ENCODE results near the gene ARHGAP15.

Gene ARHGAP15

DNA sequence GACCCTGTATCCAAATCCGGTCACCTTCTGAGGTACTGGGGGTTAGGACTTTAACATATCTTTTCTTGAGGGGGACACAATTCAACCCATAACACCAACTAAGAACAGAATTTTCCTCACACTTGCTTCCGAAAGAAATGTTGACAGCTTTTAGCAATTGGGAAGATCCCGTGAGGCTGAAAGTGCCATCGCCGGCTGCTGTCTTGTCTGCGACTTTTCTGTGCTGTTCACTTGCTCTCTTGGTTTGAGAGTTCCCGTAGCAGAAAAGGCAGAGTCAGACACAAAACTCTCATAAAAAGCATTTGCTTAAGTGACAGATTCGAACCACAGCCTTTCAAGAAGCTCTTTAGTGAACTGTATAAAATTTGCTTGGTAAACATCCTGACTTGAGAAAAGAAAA is 253.4 kb downstream of the ARHGAP15 start:
- TF ChIP-seq SPI1 (IDR thresholded peaks at IDR 0.05; ENCODE audit: borderline replicate concordance, low read depth) = no peak
- TF ChIP-seq GABPA (IDR thresholded peaks at IDR 0.05; ENCODE audit: low read depth) = no peak
- TF ChIP-seq, protein P1, sequence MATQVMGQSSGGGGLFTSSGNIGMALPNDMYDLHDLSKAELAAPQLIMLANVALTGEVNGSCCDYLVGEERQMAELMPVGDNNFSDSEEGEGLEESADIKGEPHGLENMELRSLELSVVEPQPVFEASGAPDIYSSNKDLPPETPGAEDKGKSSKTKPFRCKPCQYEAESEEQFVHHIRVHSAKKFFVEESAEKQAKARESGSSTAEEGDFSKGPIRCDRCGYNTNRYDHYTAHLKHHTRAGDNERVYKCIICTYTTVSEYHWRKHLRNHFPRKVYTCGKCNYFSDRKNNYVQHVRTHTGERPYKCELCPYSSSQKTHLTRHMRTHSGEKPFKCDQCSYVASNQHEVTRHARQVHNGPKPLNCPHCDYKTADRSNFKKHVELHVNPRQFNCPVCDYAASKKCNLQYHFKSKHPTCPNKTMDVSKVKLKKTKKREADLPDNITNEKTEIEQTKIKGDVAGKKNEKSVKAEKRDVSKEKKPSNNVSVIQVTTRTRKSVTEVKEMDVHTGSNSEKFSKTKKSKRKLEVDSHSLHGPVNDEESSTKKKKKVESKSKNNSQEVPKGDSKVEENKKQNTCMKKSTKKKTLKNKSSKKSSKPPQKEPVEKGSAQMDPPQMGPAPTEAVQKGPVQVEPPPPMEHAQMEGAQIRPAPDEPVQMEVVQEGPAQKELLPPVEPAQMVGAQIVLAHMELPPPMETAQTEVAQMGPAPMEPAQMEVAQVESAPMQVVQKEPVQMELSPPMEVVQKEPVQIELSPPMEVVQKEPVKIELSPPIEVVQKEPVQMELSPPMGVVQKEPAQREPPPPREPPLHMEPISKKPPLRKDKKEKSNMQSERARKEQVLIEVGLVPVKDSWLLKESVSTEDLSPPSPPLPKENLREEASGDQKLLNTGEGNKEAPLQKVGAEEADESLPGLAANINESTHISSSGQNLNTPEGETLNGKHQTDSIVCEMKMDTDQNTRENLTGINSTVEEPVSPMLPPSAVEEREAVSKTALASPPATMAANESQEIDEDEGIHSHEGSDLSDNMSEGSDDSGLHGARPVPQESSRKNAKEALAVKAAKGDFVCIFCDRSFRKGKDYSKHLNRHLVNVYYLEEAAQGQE (IDR thresholded peaks at IDR 0.05; ENCODE audit: insufficient replicate concordance, low read depth) = no peak
- TF ChIP-seq, protein P2, sequence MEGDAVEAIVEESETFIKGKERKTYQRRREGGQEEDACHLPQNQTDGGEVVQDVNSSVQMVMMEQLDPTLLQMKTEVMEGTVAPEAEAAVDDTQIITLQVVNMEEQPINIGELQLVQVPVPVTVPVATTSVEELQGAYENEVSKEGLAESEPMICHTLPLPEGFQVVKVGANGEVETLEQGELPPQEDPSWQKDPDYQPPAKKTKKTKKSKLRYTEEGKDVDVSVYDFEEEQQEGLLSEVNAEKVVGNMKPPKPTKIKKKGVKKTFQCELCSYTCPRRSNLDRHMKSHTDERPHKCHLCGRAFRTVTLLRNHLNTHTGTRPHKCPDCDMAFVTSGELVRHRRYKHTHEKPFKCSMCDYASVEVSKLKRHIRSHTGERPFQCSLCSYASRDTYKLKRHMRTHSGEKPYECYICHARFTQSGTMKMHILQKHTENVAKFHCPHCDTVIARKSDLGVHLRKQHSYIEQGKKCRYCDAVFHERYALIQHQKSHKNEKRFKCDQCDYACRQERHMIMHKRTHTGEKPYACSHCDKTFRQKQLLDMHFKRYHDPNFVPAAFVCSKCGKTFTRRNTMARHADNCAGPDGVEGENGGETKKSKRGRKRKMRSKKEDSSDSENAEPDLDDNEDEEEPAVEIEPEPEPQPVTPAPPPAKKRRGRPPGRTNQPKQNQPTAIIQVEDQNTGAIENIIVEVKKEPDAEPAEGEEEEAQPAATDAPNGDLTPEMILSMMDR (IDR thresholded peaks at IDR 0.05; ENCODE audit: insufficient read depth, low read length) = no peak
- TF ChIP-seq POLR2AphosphoS5 (IDR thresholded peaks at IDR 0.05; ENCODE audit: low read depth) = no peak
- no peaks in the 10 kb centered on the region for H3K27me3 ChIP-seq (ENCODE audit: insufficient read depth, poor library complexity, severe bottlenecking)
- no peak for DNase-seq (ENCODE audit: low read depth in 1 of 2, low spot score in 1 of 2)

DNA sequence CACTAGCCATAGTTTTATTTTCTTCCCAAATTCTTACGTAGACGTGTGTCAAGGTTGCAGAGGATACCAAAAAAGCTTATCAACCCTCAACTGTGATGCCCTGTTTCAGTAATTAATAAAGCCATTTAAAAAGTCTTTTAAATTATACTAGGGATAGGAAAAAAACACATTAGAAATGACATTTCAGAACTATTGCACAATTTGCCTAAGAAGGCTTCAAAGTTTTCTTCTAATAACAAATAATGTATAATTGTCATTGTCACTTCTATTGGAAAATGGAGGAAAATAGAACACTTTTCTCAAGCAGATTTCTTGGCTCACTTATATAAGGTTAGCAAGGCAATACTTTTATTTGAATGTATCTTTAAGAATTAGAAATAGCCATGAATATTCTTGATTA is 253.8 kb downstream of the ARHGAP15 start:
- DNase-seq (ENCODE audit: low read depth in 1 of 2, low spot score in 1 of 2) = no peak
- H3K4me3 ChIP-seq (replicated peaks; ENCODE audit: insufficient read depth, low read length) = no peak overlapping the region
- no peak overlapping the region for H3K27ac ChIP-seq (replicated peaks)
- H3K27me3 ChIP-seq (ENCODE audit: insufficient read depth, poor library complexity, severe bottlenecking) = no peaks in the 10 kb centered on the region
- TF ChIP-seq, protein P1 (IDR thresholded peaks at IDR 0.05; ENCODE audit: insufficient replicate concordance, low read depth) = no peak
- TF ChIP-seq POLR2AphosphoS5 (IDR thresholded peaks at IDR 0.05; ENCODE audit: low read depth) (no peak), GABPA (IDR thresholded peaks at IDR 0.05; ENCODE audit: low read depth) (no peak), SPI1 (IDR thresholded peaks at IDR 0.05; ENCODE audit: borderline replicate concordance, low read depth) (no peak)
- TF ChIP-seq, protein P2 (IDR thresholded peaks at IDR 0.05; ENCODE audit: insufficient read depth, low read length) = no peak

More for the DNA sequence above, 253.4 kb downstream of the ARHGAP15 start:
- H3K4me3 ChIP-seq (replicated peaks; ENCODE audit: insufficient read depth, low read length) = no peak overlapping the region
- H3K27ac ChIP-seq (replicated peaks) = no peak overlapping the region

DNA sequence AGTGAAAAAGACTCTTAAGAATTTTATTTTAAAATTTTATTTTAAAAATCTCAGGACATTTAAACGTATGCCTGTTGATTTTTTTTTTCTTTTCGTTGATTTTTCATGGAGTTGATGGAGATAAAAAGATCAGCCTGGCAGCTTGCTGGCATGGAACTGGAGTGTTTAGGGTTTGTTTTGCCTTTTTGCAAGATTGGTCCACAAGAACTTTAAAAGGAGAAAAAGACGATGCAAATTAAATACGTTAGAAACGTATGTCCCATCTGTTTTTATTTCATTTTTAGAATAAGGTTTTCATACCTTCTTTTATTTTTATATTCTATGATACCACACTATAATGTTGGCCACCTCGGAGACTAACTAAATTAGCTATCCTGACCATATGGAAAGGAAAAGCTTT is 254.9 kb downstream of the ARHGAP15 start:
- no peak overlapping the region for H3K27ac ChIP-seq (replicated peaks)
- H3K27me3 ChIP-seq (ENCODE audit: insufficient read depth, poor library complexity, severe bottlenecking) = no peaks in the 10 kb centered on the region
- DNase-seq (ENCODE audit: low read depth in 1 of 2, low spot score in 1 of 2) = no peak
- TF ChIP-seq POLR2AphosphoS5 (IDR thresholded peaks at IDR 0.05; ENCODE audit: low read depth) = no peak
- TF ChIP-seq, protein P2 (IDR thresholded peaks at IDR 0.05; ENCODE audit: insufficient read depth, low read length) = no peak
- no peak for TF ChIP-seq GABPA (IDR thresholded peaks at IDR 0.05; ENCODE audit: low read depth)
- TF ChIP-seq SPI1 (IDR thresholded peaks at IDR 0.05; ENCODE audit: borderline replicate concordance, low read depth) = no peak
- TF ChIP-seq, protein P1 (IDR thresholded peaks at IDR 0.05; ENCODE audit: insufficient replicate concordance, low read depth) = no peak
- no peak overlapping the region for H3K4me3 ChIP-seq (replicated peaks; ENCODE audit: insufficient read depth, low read length)

Measured in HL-60 (cell line).